Ascending aorta (tissue), 2 donors: Measurements from ENCODE around the gene MYCBPAP. TPM values are rescaled to one million over a fixed set of nuclear protein-coding genes. Genes with fewer than 3 reads are reported as not detected.
A peak's percentile ranks its signal among the peaks of the same experiment; 100 is the strongest.
"Not testable (repeated sequence)": the region's sequence is repeated elsewhere in the genome, so short reads cannot be mapped to it uniquely, and the experiment has no call there.

Experiments
- DNase-seq, 2 donors: peaks; one replicate each; pipeline ENCODE4 v3.0.0-alpha.2; 2019; ENCODE audit warnings: low spot score in 2 of 2
- H3K27ac ChIP-seq, 2 donors: fragments of 200-600 bp; sonication (generic); one replicate each; pipeline ENCODE4 v1.5.1; 2016 to 2017; ENCODE audit warnings: mild to moderate bottlenecking in 1 of 2
- H3K27me3 ChIP-seq: fragments of 200-600 bp; sonication (generic); one replicate; pipeline ENCODE4 v1.5.1; 2017
- H3K36me3 ChIP-seq, 2 donors: fragments of 200-600 bp; sonication (generic); one replicate each; pipeline ENCODE4 v1.5.1; 2016
- H3K4me1 ChIP-seq, 2 donors: fragments of 200-600 bp; sonication (generic); one replicate each; pipeline ENCODE4 v1.5.1; 2016 to 2017; ENCODE audit warnings: mild to moderate bottlenecking in 1 of 2
- H3K4me3 ChIP-seq, 2 donors: fragments of 200-600 bp; sonication (generic); one replicate each; pipeline ENCODE4 v1.5.1; 2016 to 2017; ENCODE audit warnings: mild to moderate bottlenecking in 1 of 2
- H3K9me3 ChIP-seq, 2 donors: fragments of 200-600 bp; sonication (generic); one replicate each; pipeline ENCODE4 v1.5.1; 2016
- intact Hi-C: fragments of 100-400 bp; cut with DNase I; formaldehyde crosslinking; loops from one replicate; pipeline ENCODE4 v1.15.1; 2023
- total RNA-seq: library from RNA; depleted of rRNA; stranded (reverse); fragments of >200 nt; gene quantifications from one replicate; pipeline ENCODE4 v1.1.0, GENCODE V29; 2016
- TF ChIP-seq, protein P1 (sequence below), 3 experiments: fragments of 200-600 bp in 2 of 3; fragments of 450-650 bp in 1 of 3; sonication (generic) in 2 of 3; IDR thresholded peaks; one replicate each; pipeline ENCODE4 v1.5.1; 2016 to 2019; ENCODE audit warnings: antibody characterized with exemption in 3 of 3, mild to moderate bottlenecking in 1 of 3, moderate library complexity in 1 of 3

Gene MYCBPAP
- total RNA-seq, 1 donor from 2014 or later = 7.9 TPM

DNA sequence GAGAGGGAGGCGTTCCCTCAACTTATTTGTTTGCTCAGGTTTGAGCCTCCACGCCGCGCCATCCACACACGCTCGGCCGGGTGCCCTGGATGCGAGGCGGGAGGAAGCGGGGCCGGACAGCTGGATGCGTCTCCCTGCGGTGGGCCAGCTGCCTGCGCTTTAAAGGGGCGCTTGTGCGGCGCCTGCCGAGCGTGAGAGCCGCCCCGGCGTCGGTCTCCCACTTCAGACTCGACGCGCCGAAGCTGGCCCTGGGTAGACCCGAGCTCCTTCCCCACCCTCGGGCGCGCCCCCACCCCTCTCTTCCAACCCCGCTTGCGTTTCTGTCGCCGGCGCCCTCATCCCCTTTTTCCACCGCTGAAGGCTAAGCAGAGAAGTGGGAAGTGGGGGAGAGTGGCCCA is 39.0 kb upstream of the MYCBPAP start:
- Histone ChIP-seq H3K4me3 (peak overlapping the region; percentile 40 to 56), H3K27ac (no peak overlapping the region), H3K36me3 (peaks cover 0 to 17% of the 10 kb centered on the region in 2 donors), H3K27me3 (peaks cover 4% of the 10 kb centered on the region), H3K9me3 (no peaks in the 10 kb centered on the region), H3K4me1 (peaks cover 0 to 9% of the 10 kb centered on the region in 2 donors)
- DNase-seq = no peak
- intact Hi-C loops = no loop called here
- TF ChIP-seq, protein P1, sequence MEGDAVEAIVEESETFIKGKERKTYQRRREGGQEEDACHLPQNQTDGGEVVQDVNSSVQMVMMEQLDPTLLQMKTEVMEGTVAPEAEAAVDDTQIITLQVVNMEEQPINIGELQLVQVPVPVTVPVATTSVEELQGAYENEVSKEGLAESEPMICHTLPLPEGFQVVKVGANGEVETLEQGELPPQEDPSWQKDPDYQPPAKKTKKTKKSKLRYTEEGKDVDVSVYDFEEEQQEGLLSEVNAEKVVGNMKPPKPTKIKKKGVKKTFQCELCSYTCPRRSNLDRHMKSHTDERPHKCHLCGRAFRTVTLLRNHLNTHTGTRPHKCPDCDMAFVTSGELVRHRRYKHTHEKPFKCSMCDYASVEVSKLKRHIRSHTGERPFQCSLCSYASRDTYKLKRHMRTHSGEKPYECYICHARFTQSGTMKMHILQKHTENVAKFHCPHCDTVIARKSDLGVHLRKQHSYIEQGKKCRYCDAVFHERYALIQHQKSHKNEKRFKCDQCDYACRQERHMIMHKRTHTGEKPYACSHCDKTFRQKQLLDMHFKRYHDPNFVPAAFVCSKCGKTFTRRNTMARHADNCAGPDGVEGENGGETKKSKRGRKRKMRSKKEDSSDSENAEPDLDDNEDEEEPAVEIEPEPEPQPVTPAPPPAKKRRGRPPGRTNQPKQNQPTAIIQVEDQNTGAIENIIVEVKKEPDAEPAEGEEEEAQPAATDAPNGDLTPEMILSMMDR (IDR thresholded peaks at IDR 0.05) = no peak

DNA sequence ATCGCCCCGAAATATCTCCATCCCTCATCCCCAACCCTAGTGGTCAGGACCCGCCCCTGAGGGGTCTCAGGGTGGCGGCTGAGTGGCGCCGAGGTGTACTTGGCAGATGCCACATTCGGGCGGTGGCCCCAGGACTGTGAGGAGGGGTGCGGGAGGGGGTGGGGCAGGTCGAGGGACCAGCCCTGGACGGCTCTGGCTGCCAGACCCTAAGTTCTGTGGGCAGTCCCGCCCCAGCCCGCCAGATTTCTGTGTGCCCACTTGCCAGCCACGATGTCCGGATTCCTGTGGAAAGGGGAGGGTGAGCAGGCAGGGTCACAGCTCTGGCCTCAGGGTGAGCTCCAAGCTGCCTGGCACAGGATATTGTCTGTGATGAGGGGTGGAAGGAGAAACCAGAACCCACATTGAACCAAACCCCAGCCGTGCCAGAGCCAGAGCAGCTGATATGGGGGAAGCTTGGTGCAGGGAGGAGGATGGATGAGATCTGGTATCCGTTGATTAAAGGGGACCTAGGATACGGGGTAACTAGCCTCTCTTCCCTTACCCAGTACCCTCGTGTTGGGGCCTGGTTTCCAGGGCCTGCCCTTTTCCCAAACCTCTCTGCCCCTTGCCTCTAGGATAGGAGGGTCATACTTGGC is 38.5 kb upstream of the MYCBPAP start:
- Histone ChIP-seq H3K4me1 (peaks cover 0 to 9% of the 10 kb centered on the region in 2 donors), H3K36me3 (peaks cover 0 to 17% of the 10 kb centered on the region in 2 donors), H3K27me3 (peaks cover 4% of the 10 kb centered on the region), H3K9me3 (no peaks in the 10 kb centered on the region), H3K27ac (no peak overlapping the region), H3K4me3 (no peak overlapping the region)
- DNase-seq = no peak
- TF ChIP-seq, protein P1 (IDR thresholded peaks at IDR 0.05) = no peak
- intact Hi-C loops = no loop called here

DNA sequence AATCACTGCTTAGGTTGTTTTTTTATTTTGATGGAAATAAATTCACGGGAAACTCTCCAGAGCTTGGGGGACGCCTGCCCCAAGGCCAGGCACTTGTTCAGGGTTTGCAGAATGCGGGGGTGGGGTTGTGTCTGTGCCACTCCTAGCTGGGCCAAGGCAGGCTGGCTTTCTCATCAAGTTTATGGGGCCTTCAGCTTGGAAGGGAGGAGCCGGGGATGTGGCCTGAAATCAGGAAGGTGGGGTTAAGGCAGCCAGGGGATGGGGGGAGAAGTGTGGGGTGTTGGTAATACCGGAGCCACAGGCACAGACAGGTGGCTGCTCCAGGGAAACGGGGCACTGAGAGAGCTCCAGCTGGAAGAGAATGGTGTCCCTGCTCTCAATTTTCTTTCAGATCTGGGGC is 37.8 kb upstream of the MYCBPAP start:
- Histone ChIP-seq H3K36me3 (peaks cover 0 to 17% of the 10 kb centered on the region in 2 donors), H3K27ac (no peak overlapping the region), H3K27me3 (peaks cover 4% of the 10 kb centered on the region), H3K4me3 (no peak overlapping the region), H3K4me1 (peaks cover 0 to 9% of the 10 kb centered on the region in 2 donors), H3K9me3 (no peaks in the 10 kb centered on the region)
- DNase-seq = no peak
- TF ChIP-seq, protein P1 (IDR thresholded peaks at IDR 0.05) = no peak
- intact Hi-C loops = no loop called here

DNA sequence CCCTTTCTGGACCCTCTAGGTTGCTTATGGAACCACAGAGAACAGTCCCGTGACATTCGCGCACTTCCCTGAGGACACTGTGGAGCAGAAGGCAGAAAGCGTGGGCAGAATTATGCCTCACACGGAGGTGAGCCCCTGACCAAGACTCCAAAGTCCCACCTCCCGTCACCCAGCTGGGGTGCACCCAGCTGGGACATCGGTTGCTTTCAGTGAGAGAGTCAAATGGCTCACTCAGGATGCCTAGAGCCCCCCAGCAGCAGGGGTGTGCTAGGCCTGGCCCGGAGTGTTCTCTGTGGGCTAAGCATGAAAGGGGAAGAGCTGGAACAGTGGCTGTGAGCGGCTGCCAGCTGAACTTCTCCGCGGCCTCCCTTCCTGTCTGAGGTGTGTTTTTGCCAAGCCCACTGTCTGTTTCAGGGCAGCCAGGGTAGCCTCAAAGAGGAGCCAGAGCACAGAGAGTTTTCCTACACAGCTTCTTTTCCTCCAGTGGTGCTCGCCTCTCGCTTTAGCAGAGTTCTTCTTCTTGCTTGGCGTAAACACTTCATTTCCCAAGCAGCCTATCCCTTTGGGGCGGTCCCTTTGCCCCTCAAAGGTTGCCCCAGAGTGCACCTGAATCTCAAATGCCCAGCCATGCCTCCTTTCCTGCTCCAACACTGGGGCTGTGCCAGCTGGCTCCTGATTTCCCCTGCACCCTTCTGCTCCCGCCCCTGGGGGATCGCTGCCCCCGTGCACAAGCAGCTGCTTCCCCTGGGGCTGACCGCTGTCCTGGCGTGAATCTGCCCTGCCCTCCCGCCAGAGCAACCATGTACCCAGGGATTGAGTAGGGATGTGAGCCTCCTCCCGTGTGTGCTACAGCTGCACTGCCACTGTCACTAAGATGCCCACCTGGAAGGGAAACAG is 37.0 kb upstream of the MYCBPAP start:
- TF ChIP-seq, protein P1 (IDR thresholded peaks at IDR 0.05) = no peak
- Histone ChIP-seq H3K36me3 (peaks cover 0 to 17% of the 10 kb centered on the region in 2 donors), H3K4me3 (no peak overlapping the region), H3K27me3 (peaks cover 4% of the 10 kb centered on the region), H3K27ac (no peak overlapping the region), H3K9me3 (no peaks in the 10 kb centered on the region), H3K4me1 (peaks cover 0 to 9% of the 10 kb centered on the region in 2 donors)
- intact Hi-C loops = no loop called here
- DNase-seq = no peak

DNA sequence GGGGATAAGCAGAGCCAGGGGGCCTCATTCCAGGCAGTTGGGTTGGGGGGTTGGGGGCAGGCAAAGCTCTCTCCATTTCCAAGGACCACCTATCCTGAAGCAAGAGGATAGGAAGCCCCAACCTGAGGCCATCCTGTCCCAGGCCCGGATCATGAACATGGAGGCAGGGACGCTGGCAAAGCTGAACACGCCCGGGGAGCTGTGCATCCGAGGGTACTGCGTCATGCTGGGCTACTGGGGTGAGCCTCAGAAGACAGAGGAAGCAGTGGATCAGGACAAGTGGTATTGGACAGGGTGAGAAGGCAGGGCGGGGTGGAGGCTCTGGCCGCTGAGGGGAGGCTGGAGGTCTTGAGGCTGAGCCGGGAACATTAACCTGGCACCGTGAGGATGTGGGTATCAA is 36.0 kb upstream of the MYCBPAP start:
- no peak for DNase-seq
- peaks cover 0 to 17% of the 10 kb centered on the region in 2 donors for H3K36me3 ChIP-seq
- no peak overlapping the region for H3K27ac ChIP-seq
- H3K9me3 ChIP-seq = no peaks in the 10 kb centered on the region
- TF ChIP-seq, protein P1 (IDR thresholded peaks at IDR 0.05) = no peak
- H3K4me1 ChIP-seq = peaks cover 0 to 9% of the 10 kb centered on the region in 2 donors
- intact Hi-C loops = no loop called here
- peaks cover 4% of the 10 kb centered on the region for H3K27me3 ChIP-seq
- no peak overlapping the region for H3K4me3 ChIP-seq

DNA sequence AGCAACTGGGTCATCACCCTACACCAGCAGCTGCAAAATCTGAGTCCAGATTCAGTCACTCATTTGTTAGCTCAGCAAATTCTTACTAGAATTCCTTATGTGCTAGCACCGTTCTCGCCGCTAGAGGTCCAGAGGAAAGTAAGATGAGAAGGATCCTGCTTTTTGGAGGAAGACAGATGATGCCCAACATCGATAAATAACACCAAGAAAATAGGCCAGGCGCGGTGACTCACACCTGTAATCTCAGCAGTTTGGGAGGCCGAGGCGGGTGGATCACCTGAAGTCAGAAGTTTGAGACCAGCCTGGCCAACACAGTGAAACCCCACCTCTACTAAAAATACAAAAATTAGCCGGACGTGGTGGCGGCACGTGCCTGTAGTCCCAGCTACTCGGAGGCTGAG is 35.5 kb upstream of the MYCBPAP start:
- intact Hi-C loops, DNase-seq, H3K4me3 ChIP-seq, H3K4me1 ChIP-seq, H3K27ac ChIP-seq, H3K9me3 ChIP-seq, H3K27me3 ChIP-seq: not testable (repeated sequence)
- H3K36me3 ChIP-seq = peaks cover 0 to 17% of the 10 kb centered on the region in 2 donors
